Measurements from ENCODE around the gene YBEY. TPM values are rescaled to one million over a fixed set of nuclear protein-coding genes. Genes with fewer than 3 reads are reported as not detected.

Gene YBEY
- total and polyA plus RNA-seq, 2 donors, result 17.2 to 27.8 TPM

GRCh38 chr21:46327711-46328110 is 41.6 kb downstream of the YBEY start:
- Histone ChIP-seq H3K4me1 (ENCODE audit: control insufficient read depth in 2 of 2, insufficient read depth in 2 of 2, low read length in 2 of 2) (peaks cover 8 to 10% of the 10 kb centered on the region in 2 donors), H3K4me3 (ENCODE audit: low read length in 2 of 2) (no peak overlapping the region), H3K27ac (ENCODE audit: low read depth in 1 of 2, low read length in 1 of 2) (no peak overlapping the region), H3K36me3 (ENCODE audit: control insufficient read depth in 2 of 2, insufficient read depth in 2 of 2, low read length in 1 of 2) (peaks cover 28 to 40% of the 10 kb centered on the region in 2 donors), H3K9me3 (ENCODE audit: control insufficient read depth in 2 of 2, insufficient read depth in 1 of 2, low read length in 1 of 2) (no peaks in the 10 kb centered on the region), H3K27me3 (ENCODE audit: control insufficient read depth in 2 of 2, insufficient read depth in 1 of 2, low read length in 1 of 2) (no peaks in the 10 kb centered on the region)
- no peak for DNase-seq (ENCODE audit: low read depth in 6 of 9, low spot score in 9 of 9)
- 74% methylated on average over 4 of the region's 4 CpGs for WGBS

- WGBS, result 79% methylated on average over 5 of the region's 5 CpGs
- peaks cover 4 to 6% of the 10 kb centered on the region in 2 donors for H3K4me1 ChIP-seq (ENCODE audit: control insufficient read depth in 2 of 2, insufficient read depth in 2 of 2, low read length in 2 of 2)
- no peak overlapping the region for H3K27ac ChIP-seq (ENCODE audit: low read depth in 1 of 2, low read length in 1 of 2)
- no peaks in the 10 kb centered on the region for H3K27me3 ChIP-seq (ENCODE audit: control insufficient read depth in 2 of 2, insufficient read depth in 1 of 2, low read length in 1 of 2)
- peaks cover 28 to 40% of the 10 kb centered on the region in 2 donors for H3K36me3 ChIP-seq (ENCODE audit: control insufficient read depth in 2 of 2, insufficient read depth in 2 of 2, low read length in 1 of 2)
- no peaks in the 10 kb centered on the region for H3K9me3 ChIP-seq (ENCODE audit: control insufficient read depth in 2 of 2, insufficient read depth in 1 of 2, low read length in 1 of 2)
- DNase-seq (ENCODE audit: low read depth in 6 of 9, low spot score in 9 of 9), result no peak
- no peak overlapping the region for H3K4me3 ChIP-seq (ENCODE audit: low read length in 2 of 2)
These were observed 42.0 kb downstream of the YBEY start for GRCh38 chr21:46328151-46328550.

- Histone ChIP-seq H3K4me3 (ENCODE audit: low read length in 2 of 2) (no peak overlapping the region), H3K36me3 (ENCODE audit: control insufficient read depth in 2 of 2, insufficient read depth in 2 of 2, low read length in 1 of 2) (peaks cover 35 to 46% of the 10 kb centered on the region in 2 donors)
These were observed 43.7 kb downstream of the YBEY start for GRCh38 chr21:46329796-46330195.

GRCh38 chr21:46334351-46335140 is 48.4 kb downstream of the YBEY start:
- WGBS, result 97% methylated on average over 12 of the region's 12 CpGs
- no peak for DNase-seq (ENCODE audit: low read depth in 6 of 9, low spot score in 9 of 9)
- peaks cover 50 to 61% of the 10 kb centered on the region in 2 donors for H3K36me3 ChIP-seq (ENCODE audit: control insufficient read depth in 2 of 2, insufficient read depth in 2 of 2, low read length in 1 of 2)

More at GRCh38 chr21:46329796-46330195, 43.7 kb downstream of the YBEY start:
- H3K27me3 ChIP-seq (ENCODE audit: control insufficient read depth in 2 of 2, insufficient read depth in 1 of 2, low read length in 1 of 2), result no peaks in the 10 kb centered on the region
- WGBS, result 95% methylated on average over 2 of the region's 2 CpGs
- no peak overlapping the region for H3K27ac ChIP-seq (ENCODE audit: low read depth in 1 of 2, low read length in 1 of 2)
- DNase-seq (ENCODE audit: low read depth in 6 of 9, low spot score in 9 of 9), result no peak
- peaks cover 4 to 5% of the 10 kb centered on the region in 2 donors for H3K4me1 ChIP-seq (ENCODE audit: control insufficient read depth in 2 of 2, insufficient read depth in 2 of 2, low read length in 2 of 2)
- H3K9me3 ChIP-seq (ENCODE audit: control insufficient read depth in 2 of 2, insufficient read depth in 1 of 2, low read length in 1 of 2), result no peaks in the 10 kb centered on the region

GRCh38 chr21:46336603-46337002 is 50.5 kb downstream of the YBEY start:
- 98% methylated on average over 3 of the region's 3 CpGs for WGBS
- Histone ChIP-seq H3K4me3 (ENCODE audit: low read length in 2 of 2) (no peak overlapping the region), H3K36me3 (ENCODE audit: control insufficient read depth in 2 of 2, insufficient read depth in 2 of 2, low read length in 1 of 2) (peaks cover 47 to 59% of the 10 kb centered on the region in 2 donors), H3K27me3 (ENCODE audit: control insufficient read depth in 2 of 2, insufficient read depth in 1 of 2, low read length in 1 of 2) (no peaks in the 10 kb centered on the region), H3K4me1 (ENCODE audit: control insufficient read depth in 2 of 2, insufficient read depth in 2 of 2, low read length in 2 of 2) (no peaks in the 10 kb centered on the region), H3K27ac (ENCODE audit: low read depth in 1 of 2, low read length in 1 of 2) (no peak overlapping the region), H3K9me3 (ENCODE audit: control insufficient read depth in 2 of 2, insufficient read depth in 1 of 2, low read length in 1 of 2) (no peaks in the 10 kb centered on the region)
- no peak for DNase-seq (ENCODE audit: low read depth in 6 of 9, low spot score in 9 of 9)

More at GRCh38 chr21:46334351-46335140, 48.4 kb downstream of the YBEY start:
- H3K9me3 ChIP-seq (ENCODE audit: control insufficient read depth in 2 of 2, insufficient read depth in 1 of 2, low read length in 1 of 2), result no peaks in the 10 kb centered on the region
- no peak overlapping the region for H3K4me3 ChIP-seq (ENCODE audit: low read length in 2 of 2)
- no peak overlapping the region for H3K27ac ChIP-seq (ENCODE audit: low read depth in 1 of 2, low read length in 1 of 2)
- H3K4me1 ChIP-seq (ENCODE audit: control insufficient read depth in 2 of 2, insufficient read depth in 2 of 2, low read length in 2 of 2), result no peaks in the 10 kb centered on the region
- H3K27me3 ChIP-seq (ENCODE audit: control insufficient read depth in 2 of 2, insufficient read depth in 1 of 2, low read length in 1 of 2), result no peaks in the 10 kb centered on the region

- Histone ChIP-seq H3K27ac (ENCODE audit: low read depth in 1 of 2, low read length in 1 of 2) (no peak overlapping the region), H3K4me3 (ENCODE audit: low read length in 2 of 2) (no peak overlapping the region), H3K27me3 (ENCODE audit: control insufficient read depth in 2 of 2, insufficient read depth in 1 of 2, low read length in 1 of 2) (no peaks in the 10 kb centered on the region), H3K9me3 (ENCODE audit: control insufficient read depth in 2 of 2, insufficient read depth in 1 of 2, low read length in 1 of 2) (no peaks in the 10 kb centered on the region), H3K36me3 (ENCODE audit: control insufficient read depth in 2 of 2, insufficient read depth in 2 of 2, low read length in 1 of 2) (peaks cover 43 to 54% of the 10 kb centered on the region in 2 donors), H3K4me1 (ENCODE audit: control insufficient read depth in 2 of 2, insufficient read depth in 2 of 2, low read length in 2 of 2) (no peaks in the 10 kb centered on the region)
- WGBS, result 99% methylated on average over 8 of the region's 8 CpGs
- DNase-seq (ENCODE audit: low read depth in 6 of 9, low spot score in 9 of 9), result no peak
These were observed 54.9 kb downstream of the YBEY start for GRCh38 chr21:46340998-46341397.

- DNase-seq (ENCODE audit: low read depth in 6 of 9, low spot score in 9 of 9), result no peak
- Histone ChIP-seq H3K4me1 (ENCODE audit: control insufficient read depth in 2 of 2, insufficient read depth in 2 of 2, low read length in 2 of 2) (no peaks in the 10 kb centered on the region), H3K4me3 (ENCODE audit: low read length in 2 of 2) (no peak overlapping the region), H3K27ac (ENCODE audit: low read depth in 1 of 2, low read length in 1 of 2) (no peak overlapping the region), H3K36me3 (ENCODE audit: control insufficient read depth in 2 of 2, insufficient read depth in 2 of 2, low read length in 1 of 2) (peaks cover 50 to 59% of the 10 kb centered on the region in 2 donors), H3K27me3 (ENCODE audit: control insufficient read depth in 2 of 2, insufficient read depth in 1 of 2, low read length in 1 of 2) (no peaks in the 10 kb centered on the region), H3K9me3 (ENCODE audit: control insufficient read depth in 2 of 2, insufficient read depth in 1 of 2, low read length in 1 of 2) (no peaks in the 10 kb centered on the region)
- WGBS, result 99% methylated on average over 20 of the region's 20 CpGs
These were observed 58.2 kb downstream of the YBEY start for GRCh38 chr21:46344219-46344915.

- Histone ChIP-seq H3K9me3 (ENCODE audit: control insufficient read depth in 2 of 2, insufficient read depth in 1 of 2, low read length in 1 of 2) (no peaks in the 10 kb centered on the region), H3K4me3 (ENCODE audit: low read length in 2 of 2) (no peak overlapping the region), H3K27me3 (ENCODE audit: control insufficient read depth in 2 of 2, insufficient read depth in 1 of 2, low read length in 1 of 2) (no peaks in the 10 kb centered on the region), H3K36me3 (ENCODE audit: control insufficient read depth in 2 of 2, insufficient read depth in 2 of 2, low read length in 1 of 2) (peaks cover 60 to 66% of the 10 kb centered on the region in 2 donors), H3K4me1 (ENCODE audit: control insufficient read depth in 2 of 2, insufficient read depth in 2 of 2, low read length in 2 of 2) (no peaks in the 10 kb centered on the region), H3K27ac (ENCODE audit: low read depth in 1 of 2, low read length in 1 of 2) (no peak overlapping the region)
- no peak for DNase-seq (ENCODE audit: low read depth in 6 of 9, low spot score in 9 of 9)
- WGBS, result 98% methylated on average over 14 of the region's 14 CpGs
These were observed 59.7 kb downstream of the YBEY start for GRCh38 chr21:46345861-46346260.
